Gastrocnemius medialis (tissue), 4 donors: Measurements from ENCODE around the gene CCDC106.

Experiments
- POLR2A ChIP-seq, 2 donors: fragments of 450-650 bp; IDR thresholded peaks; one replicate each; pipeline ENCODE4 v1.6.1; 2017; ENCODE audit warnings: antibody characterized with exemption in 2 of 2, mild to moderate bottlenecking in 2 of 2, moderate library complexity in 2 of 2
- TF ChIP-seq, protein P1 (sequence below), 5 experiments: fragments of 450-650 bp in 3 of 5; fragments of 200-600 bp in 2 of 5; sonication (generic) in 2 of 5; IDR thresholded peaks in 4 of 5; conservative IDR thresholded peaks in 1 of 5; 1 replicate in 4 of 5; 2 replicates in 1 of 5; pipeline ENCODE4 v1.5.1; 2016 to 2019; ENCODE audit warnings: antibody characterized with exemption in 5 of 5, mild to moderate bottlenecking in 3 of 5, moderate library complexity in 3 of 5

DNA sequence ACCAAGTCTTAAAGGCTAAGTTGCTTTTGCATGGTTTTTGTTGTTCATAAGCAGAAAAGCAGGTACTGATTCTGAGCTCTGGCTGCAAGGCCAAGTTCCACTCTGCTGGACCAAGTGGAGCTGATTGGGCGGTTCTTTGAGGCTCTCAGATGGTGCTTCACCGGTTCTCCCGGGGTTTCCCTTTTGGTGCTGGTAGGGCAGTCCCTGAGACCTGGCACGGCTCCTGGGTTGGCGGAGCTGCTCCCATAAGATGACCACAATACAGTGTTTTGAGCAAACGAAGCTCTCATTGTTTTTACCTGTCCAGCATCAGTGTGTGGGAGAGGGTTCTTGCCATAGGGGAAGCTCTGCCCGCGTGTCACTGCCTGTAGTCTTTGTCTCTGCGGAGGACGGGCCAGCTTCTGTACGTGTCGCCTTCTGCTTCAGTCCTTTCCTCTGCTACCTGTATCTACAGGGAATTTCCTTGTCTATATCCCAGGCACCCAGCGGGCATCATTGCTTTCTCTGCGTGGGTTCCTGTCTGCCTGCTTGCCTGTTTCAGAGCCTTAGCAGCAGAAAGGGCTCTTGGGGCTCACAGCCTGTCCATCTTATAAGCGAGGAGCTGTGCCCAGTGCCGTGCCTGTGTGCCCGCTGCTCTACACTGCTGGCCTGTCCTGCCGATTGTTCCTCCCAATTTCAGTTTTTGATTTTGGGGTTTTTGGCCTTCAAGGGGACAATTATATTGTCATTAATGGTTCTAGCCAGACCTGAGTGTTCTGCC lies 9.2 kb downstream of the CCDC106 start:
- TF ChIP-seq, protein P1, sequence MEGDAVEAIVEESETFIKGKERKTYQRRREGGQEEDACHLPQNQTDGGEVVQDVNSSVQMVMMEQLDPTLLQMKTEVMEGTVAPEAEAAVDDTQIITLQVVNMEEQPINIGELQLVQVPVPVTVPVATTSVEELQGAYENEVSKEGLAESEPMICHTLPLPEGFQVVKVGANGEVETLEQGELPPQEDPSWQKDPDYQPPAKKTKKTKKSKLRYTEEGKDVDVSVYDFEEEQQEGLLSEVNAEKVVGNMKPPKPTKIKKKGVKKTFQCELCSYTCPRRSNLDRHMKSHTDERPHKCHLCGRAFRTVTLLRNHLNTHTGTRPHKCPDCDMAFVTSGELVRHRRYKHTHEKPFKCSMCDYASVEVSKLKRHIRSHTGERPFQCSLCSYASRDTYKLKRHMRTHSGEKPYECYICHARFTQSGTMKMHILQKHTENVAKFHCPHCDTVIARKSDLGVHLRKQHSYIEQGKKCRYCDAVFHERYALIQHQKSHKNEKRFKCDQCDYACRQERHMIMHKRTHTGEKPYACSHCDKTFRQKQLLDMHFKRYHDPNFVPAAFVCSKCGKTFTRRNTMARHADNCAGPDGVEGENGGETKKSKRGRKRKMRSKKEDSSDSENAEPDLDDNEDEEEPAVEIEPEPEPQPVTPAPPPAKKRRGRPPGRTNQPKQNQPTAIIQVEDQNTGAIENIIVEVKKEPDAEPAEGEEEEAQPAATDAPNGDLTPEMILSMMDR (IDR thresholded peaks at IDR 0.05 in 4 of 5, conservative IDR thresholded peaks at IDR 0.05 in 1 of 5), result no peak
- no peak for TF ChIP-seq POLR2A (IDR thresholded peaks at IDR 0.05)
